HCEC 1CT (cell line): Measurements from ENCODE around the gene RPRML.

Experiments
- DNase-seq: peaks from one replicate; pipeline ENCODE4 v3.0.0-alpha.2; 2017

RPRML gene

DNA sequence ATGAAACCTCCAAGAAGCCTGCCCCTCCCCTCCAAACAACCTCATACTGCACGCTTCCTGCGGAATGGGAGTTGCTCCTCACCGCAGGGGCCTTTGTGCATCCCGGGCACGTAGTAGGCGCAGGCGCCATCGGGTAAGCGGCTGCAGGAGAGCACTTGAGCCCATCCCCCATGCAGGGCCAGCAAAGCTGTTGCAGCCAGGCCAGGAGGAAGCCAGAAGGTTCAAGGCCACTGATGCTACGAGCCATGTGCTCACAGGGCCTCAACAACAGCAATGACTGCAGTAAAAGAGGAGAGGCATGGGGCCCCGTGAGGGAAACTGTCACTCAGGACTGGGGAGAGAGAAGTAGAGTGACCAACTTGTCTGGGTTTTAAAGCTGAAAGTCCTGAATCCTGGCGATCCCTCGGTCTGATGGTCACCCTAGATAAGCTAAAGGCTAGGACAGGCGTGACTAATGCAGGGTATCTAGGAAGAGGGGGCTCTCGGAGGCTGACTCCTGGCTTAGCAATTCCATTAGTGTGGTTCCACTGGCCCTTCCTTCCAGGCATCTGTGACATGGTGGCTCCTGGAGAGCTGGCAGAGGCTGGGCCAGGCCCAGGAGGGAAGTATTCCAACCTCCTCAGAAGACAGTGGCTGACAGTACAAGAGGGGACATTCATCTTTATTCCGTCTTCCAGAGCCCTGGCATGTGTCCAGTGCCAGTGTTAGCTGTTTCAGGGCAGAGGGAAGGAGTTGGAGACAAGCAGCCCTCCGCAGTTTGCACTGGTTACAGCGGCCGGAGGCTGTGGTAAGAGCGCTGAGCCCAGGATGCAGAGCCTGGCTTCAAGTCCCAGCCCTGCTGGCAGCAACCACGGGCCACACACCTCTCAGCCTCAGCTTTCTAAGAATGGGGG lies 35.3 kb downstream of the RPRML start:
- no peak for DNase-seq

DNA sequence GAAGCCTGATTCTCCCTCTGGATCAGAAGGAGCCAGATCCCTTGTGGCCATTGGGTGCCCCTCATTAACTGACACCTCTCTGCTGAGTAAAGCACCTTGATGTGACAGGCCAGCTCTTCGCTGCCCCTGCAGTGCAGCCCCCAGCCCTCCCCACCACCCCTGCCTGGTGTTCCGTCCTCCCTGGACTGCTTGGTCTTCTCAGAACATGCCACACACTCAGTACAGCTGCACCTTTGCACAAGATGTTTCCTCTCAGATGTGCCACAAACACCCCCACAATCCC lies 35.9 kb downstream of the RPRML start:
- DNase-seq = no peak

GRCh38 chr17:46942441-46943217 lies 36.4 kb downstream of the RPRML start:
- peak; percentile 68 for DNase-seq

GRCh38 chr17:46940692-46941404 lies 38.2 kb downstream of the RPRML start:
- peak; percentile 65 for DNase-seq

DNA sequence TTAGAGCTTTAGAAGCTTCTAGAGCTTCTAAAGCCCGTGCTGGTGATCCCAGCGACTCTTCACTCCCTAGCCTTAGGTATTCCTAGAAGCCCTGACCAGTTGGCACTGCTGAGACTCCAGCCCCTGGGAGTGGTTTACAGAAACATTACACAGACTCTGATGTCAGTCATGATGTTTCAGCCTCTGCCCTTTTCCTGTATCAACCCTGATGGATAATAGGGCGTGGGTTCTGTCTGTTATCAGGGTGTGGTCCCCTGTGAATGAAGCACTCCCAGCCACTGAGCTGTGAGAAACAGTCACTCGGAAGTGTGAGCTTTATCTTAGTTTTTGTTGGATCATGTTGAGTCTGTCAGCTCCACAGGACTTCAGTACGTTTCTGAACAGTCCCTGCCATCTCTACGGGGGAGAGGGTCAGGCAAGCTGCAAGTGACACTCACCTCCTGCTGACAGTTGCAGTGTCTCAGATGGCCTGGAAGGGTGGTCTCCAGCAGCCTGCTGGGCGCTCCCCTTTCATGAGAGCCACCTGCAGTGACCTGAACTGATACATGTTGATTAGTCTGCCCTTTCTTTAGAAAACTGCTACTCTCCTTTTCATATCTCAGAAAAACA lies 43.3 kb downstream of the RPRML start:
- DNase-seq = no peak

DNA sequence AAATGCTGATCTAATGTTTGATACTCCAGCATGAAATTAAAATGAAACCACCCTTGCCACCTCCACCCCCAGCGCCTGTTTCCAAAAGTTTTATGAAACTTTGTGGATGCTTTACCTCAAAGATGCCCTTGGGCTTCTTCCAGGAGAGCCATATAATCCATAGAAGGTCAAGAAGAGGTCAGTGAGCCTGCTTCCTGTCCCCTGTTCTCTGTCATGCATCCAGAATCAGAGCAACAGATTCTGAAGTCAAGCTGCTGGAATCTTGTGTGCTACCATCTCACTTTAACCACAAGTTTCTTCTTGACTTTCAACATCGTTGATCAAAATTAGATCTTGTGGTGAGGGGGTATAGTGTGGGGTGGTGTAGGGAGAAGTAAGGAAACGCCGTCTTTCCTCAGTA lies 47.5 kb downstream of the RPRML start:
- DNase-seq = no peak

- no peak for DNase-seq
Measured at GRCh38 chr17:46930051-46930450, 49.0 kb downstream of the RPRML start.

DNA sequence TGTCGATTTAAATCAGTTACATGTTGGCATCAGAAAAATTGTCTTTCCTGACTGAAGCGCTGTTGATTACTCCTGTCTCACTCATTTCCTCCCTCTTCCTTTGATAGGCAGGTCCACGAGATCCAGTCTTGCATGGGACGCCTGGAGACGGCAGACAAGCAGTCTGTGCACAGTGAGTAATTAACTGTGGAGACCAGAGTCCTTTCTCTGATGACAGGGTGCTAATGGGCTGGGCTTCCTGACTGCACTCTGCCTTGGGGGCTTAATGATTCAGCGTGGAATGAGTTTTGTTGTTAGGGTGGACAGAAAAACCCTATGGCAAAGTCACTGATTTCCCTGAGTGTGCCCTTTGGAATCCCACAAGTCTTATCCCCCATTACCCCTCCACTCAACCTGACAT lies 49.6 kb downstream of the RPRML start:
- no peak for DNase-seq

- no peak for DNase-seq
Measured at GRCh38 chr17:46928467-46929261, 50.4 kb downstream of the RPRML start.
